SHP77 (cell line): ENCODE measurements around the gene MAP2K1.
"Not testable (repeated sequence)": the region's sequence is repeated elsewhere in the genome, so short reads cannot be mapped to it uniquely, and the experiment has no call there.

Experiments
- DNase-seq, 2 experiments: peaks; one replicate each; lab custom pipeline; 2025; lab: John Stamatoyannopoulos, UW

The MAP2K1 gene

GRCh38 chr15:66476535-66476934 lies 89.8 kb downstream of the MAP2K1 start:
- DNase-seq = no peak

- DNase-seq = no peak
Observed at GRCh38 chr15:66477011-66477410, 90.3 kb downstream of the MAP2K1 start.

DNA sequence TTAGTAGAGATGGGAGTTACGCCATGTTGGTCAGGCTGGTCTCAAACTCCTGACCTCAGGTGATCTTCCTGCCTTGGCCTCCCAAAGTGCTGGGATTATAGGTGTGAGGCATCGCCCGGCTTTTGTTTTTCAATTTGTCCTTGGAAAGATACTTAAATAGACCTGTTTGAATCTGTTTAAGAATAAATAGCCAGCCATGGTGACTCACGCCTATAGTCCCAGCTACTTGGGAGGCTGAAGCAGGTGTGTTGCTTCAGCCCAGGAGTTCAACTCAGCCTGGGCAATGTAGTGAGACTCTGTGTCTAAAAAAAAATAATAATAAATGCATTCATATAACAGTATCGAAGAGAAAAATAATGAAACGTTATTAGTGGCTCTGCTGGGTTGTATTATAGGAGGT lies 93.6 kb downstream of the MAP2K1 start:
- no peak for DNase-seq

DNA sequence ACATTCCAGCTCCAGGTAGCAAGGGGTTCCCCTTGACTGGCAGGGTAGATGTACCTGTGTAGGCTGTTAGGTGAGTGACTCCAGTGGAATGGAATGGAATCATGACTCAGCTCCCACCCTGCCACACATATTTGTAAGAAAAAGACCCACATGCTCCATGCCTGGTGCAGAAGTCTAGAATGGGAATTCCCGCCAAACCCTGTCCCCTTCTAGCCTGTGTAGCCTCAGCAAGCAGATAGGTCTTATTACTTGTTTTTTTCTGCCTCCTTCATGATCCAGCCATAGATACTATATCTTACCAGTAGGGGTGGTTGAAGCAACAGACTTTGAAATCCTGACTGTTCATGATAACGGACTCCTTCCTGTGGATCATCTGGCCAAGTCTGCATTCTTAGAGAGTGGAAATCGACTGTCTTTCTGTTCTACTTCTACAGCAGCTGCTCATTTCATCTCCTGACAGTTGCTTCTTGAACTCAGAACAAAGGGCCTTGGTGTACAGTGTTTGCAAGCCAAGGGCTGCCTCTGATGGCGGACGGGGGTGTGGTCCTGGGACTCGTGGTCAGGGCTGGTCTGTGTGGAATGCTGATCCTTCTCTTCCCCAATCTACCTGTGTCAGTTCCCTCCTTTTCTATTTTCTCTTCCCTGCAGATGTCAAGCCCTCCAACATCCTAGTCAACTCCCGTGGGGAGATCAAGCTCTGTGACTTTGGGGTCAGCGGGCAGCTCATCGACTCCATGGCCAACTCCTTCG lies 94.6 kb downstream of the MAP2K1 start:
- DNase-seq = no peak

DNA sequence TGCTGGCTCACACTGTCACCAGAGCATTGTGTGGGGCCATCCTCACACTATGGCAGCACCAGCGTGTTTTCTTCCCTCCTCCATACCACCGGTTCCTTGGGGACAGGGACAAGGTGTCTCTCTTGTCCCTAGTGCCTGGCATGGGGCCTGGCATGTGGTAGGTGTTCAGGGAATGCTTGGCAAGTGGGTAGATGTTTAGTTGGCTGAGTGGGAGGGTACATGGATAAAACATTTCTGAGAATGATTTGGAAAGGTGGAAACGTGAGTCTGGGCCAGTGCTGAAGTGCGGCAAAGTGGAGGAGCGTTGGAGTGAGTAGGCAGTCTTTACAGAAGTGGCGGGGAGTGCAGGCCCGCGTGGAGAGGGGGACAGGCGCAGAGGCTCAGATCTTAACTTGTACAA lies 95.8 kb downstream of the MAP2K1 start:
- DNase-seq = no peak

DNA sequence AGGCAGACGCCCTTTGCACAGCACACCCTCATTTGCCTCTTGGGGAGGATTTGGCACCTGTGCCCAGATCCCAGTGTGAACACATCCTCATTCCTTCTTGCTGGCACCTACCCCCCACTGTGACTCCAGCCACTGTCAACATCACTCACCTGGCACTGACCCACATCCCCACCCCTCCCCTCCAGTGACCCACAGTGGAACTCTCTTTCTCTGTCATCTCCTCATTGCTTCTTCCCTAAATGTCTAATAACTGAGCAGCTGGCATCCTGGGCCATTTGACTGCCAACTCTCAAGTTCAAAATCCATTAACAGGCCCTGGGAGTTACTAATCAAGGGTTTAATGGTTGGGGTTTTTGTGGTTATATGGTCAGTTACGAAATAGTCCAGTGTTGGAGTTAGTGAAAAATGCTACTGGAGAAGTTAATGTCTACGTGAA lies 96.4 kb downstream of the MAP2K1 start:
- no peak for DNase-seq

GRCh38 chr15:66484539-66485112 lies 97.9 kb downstream of the MAP2K1 start:
- DNase-seq = no peak

GRCh38 chr15:66486887-66487286 lies 100.2 kb downstream of the MAP2K1 start:
- DNase-seq = no peak

DNA sequence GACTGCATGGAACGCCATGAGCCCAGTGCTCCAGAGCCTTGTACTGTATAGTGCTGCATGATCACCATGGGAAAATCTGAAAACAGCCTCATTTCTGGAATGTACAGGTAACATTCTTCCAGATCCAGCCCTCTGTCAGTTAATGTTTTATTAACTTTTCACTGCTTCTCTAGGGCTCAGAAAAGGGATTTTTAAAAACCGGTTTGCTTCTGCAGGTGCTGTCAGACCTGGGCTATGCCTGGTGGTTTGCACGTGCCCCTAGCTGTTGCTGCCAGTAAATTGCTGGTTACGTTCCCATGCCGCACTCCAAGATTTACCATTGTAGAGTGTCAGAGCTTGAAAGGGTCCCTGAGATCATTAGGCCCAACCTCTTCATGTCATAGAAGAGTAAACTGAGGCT lies 101.8 kb downstream of the MAP2K1 start:
- no peak for DNase-seq

GRCh38 chr15:66489179-66489791 lies 102.6 kb downstream of the MAP2K1 start:
- no peak for DNase-seq

- no peak for DNase-seq
Observed at GRCh38 chr15:66491846-66492245, 105.1 kb downstream of the MAP2K1 start.

- no peak for DNase-seq
Observed at GRCh38 chr15:66494262-66494661, 107.5 kb downstream of the MAP2K1 start.

DNA sequence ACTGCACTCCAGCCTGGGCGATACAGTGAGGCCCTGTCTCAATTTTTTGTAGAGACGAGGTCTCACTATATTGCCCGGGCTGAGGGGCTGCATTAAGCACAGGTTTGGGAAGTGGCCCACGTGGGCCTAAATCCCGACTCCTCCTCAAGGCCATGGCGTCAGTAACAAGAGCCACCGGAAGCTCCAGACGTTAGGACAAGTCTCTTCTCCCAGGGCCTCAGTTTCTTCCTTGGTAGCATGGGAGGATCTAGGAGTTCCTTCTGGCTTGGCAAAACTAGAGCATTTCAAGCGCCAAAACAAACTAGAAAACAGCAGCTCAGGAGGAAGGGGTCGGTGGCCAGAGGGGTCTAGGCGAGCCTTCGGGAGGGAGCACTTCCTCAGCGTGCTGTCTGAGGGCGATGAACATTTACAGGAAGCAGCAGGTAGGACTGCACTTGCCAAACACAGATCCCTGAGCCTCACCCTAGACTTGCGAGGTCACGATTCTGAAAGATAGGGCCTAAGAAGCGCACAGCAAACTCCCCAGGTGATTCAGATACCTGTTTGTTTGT lies 110.3 kb downstream of the MAP2K1 start:
- peak in 1 of 2 experiments; percentile 43 for DNase-seq

DNA sequence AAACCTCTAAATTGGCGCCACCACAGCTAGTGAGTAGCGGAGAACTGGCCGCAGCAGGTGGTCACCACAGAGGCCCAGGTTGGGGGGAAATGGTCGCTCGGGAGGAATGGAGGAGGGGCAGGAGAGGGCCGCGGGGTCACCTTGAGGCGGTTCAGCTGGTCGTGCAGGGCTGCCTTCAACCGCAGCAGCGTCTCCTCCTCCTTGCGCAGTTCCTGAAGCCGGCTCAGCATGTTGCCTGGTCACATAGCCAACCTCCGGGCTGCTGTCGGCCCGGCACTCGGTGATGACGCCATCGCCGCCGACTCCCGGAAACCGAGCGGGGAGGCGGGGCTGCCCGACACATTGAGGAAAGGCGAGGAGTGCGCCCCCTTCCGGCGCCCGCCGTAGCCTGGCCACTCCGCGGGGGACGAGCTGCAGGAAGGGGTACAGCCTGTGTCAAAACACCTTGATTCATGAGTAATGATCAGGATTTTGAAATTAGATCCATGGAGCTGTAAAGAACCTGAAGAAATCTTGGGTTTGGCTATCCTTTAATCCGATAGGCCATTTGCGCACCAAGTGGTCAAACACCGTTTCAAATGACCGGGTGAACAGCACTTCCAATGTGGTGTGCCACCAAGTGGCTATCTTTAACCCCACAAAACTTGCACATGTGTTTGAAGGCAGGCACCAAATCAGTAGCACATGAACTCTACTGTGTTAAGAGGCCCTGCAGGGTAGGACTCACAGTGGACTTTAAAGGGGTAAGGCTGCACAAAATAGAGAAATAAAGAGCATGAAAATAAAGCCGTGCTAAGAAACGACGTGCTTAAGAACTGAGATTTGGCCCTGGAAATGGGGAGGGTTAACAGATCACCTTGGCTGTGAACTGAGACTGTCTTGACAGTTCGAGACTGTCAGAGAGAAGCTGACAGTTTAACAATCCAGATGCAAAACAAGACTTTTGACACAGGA lies 111.1 kb downstream of the MAP2K1 start, which contains the start of gene SNAPC5:
SNAPC5 (minus strand) TSS at position 261 of the 954 bp plus-strand sequence; CDS start at position 230, 31 bp downstream.
- peak; percentile 93 to 97 for DNase-seq

GRCh38 chr15:66498501-66499386 lies 112.0 kb downstream of the MAP2K1 start:
- DNase-seq = no peak

GRCh38 chr15:66500346-66500745 lies 113.6 kb downstream of the MAP2K1 start:
- not testable (repeated sequence) for DNase-seq

DNA sequence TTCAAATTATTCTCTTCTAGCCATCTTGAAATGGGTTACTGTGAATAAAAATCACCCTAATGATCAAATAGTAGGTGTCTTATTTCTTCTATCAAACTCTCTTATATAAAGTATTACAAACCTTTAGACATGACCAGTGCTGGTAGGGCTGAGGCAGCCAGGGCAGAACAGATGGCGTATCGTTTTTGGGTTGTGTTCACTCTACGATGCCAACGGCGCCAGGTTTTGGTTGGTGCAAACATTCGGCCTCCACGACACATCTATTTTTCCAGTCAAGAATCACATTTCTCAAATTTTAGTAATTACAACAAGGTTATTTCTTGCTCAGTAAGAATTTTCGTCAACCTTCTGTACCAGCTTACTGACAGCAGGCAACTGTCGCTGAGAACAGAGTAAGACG lies 115.8 kb downstream of the MAP2K1 start:
- DNase-seq = no peak

DNA sequence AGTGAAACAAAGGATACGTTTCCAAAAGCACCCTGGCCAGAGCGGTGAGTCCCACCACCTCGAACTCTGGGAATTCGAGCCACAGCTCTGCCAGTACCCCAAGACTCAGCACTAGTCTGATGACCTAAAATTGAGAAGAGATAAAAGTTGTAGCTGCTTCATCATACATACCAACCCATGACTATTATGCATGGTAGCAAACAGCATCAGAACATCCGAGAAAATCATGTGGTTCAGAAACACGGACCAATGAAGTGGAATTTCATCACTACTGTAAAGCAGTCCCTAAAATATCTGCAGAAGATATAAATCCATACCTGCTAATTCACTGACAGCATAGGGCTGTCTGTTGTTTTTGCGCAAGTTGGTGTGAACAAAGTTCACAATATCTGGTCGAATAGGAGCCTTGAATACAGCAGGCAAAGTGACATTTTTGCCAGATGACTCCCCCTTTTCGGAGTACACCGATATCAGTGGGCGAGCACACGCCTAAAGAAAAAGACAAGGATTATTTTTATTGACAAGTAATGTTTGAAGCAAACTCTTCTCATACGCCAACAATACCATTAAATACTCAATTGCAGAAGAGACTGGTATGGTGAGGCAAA lies 116.4 kb downstream of the MAP2K1 start:
- DNase-seq = not testable (repeated sequence)

- DNase-seq = no peak
Observed at GRCh38 chr15:66503780-66504562, 117.3 kb downstream of the MAP2K1 start.
